ENCODE results near the gene GRK5. TPM values are rescaled to one million over a fixed set of nuclear protein-coding genes. Genes with fewer than 3 reads are reported as not detected.
"Not testable (repeated sequence)": the region's sequence is repeated elsewhere in the genome, so short reads cannot be mapped to it uniquely, and the experiment has no call there.

GRK5 gene
- total and polyA plus RNA-seq, 12 donors = 9.3 to 96.4 (median 21.5) TPM

- Histone ChIP-seq H3K9me3 (replicated peaks in 1 of 3) (no peaks in the 10 kb centered on the region), H3K27me3 (no peaks in the 10 kb centered on the region), H3K36me3 (replicated peaks in 1 of 2) (no peaks in the 10 kb centered on the region), H3K4me3 (no peak overlapping the region), H3K27ac (peak overlapping the region in 2 of 5 donors; percentile 17 to 34), H3K4me1 (replicated peaks in 1 of 2) (peaks cover 0 to 38% of the 10 kb centered on the region in 2 donors)
- DNase-seq = no peak
- intact Hi-C loops (cut with DNase I) = no loop called here
- no peak for TF ChIP-seq POLR2A (IDR thresholded peaks at IDR 0.05)
- TF ChIP-seq CTCF (IDR thresholded peaks at IDR 0.05) = no peak
- WGBS, 4 donors = 15 to 27% (median 20%) methylated on average over 3 of the region's 3 CpGs
Measured at GRCh38 chr10:119235356-119235755, 28.0 kb downstream of the GRK5 start.

- peaks cover 0 to 38% of the 10 kb centered on the region in 2 donors for H3K4me1 ChIP-seq (replicated peaks in 1 of 2)
- peak overlapping the region in 2 of 5 donors; percentile 24 to 65 for H3K27ac ChIP-seq
- intact Hi-C loops (cut with DNase I) = no loop called here
- no peaks in the 10 kb centered on the region for H3K9me3 ChIP-seq (replicated peaks in 1 of 3)
- TF ChIP-seq POLR2A (IDR thresholded peaks at IDR 0.05) (no peak), CTCF (IDR thresholded peaks at IDR 0.05) (no peak)
- 68 to 78% (median 73%) methylated on average over 6 to 8 of the region's 8 CpGs for WGBS, 4 donors
- no peak overlapping the region for H3K4me3 ChIP-seq
- DNase-seq = no peak
- no peaks in the 10 kb centered on the region for H3K27me3 ChIP-seq
- no peaks in the 10 kb centered on the region for H3K36me3 ChIP-seq (replicated peaks in 1 of 2)
Measured at GRCh38 chr10:119237722-119238436, 30.5 kb downstream of the GRK5 start.

GRCh38 chr10:119238577-119238976, 31.2 kb downstream of the GRK5 start:
- 71 to 82% (median 75%) methylated on average over 8 of the region's 8 CpGs for whole genome bisulfite sequencing, 4 donors
- H3K36me3 ChIP-seq (replicated peaks in 1 of 2) = no peaks in the 10 kb centered on the region
- H3K4me3 ChIP-seq = no peak overlapping the region
- intact Hi-C loops (cut with DNase I) = no loop called here
- no peak for TF ChIP-seq CTCF (IDR thresholded peaks at IDR 0.05)
- no peak for TF ChIP-seq POLR2A (IDR thresholded peaks at IDR 0.05)
- no peaks in the 10 kb centered on the region for H3K27me3 ChIP-seq
- no peaks in the 10 kb centered on the region for H3K9me3 ChIP-seq (replicated peaks in 1 of 3)
- H3K27ac ChIP-seq = peak overlapping the region in 2 of 5 donors; percentile 24 to 65
- DNase-seq = no peak
- H3K4me1 ChIP-seq (replicated peaks in 1 of 2) = peaks cover 0 to 37% of the 10 kb centered on the region in 2 donors

- 81 to 91% (median 84%) methylated on average over 6 of the region's 6 CpGs for WGBS, 4 donors
- H3K9me3 ChIP-seq (replicated peaks in 1 of 3); H3K27me3 ChIP-seq; intact Hi-C loops (cut with DNase I); H3K4me3 ChIP-seq; H3K36me3 ChIP-seq (replicated peaks in 1 of 2); DNase-seq: not testable (repeated sequence)
- Histone ChIP-seq H3K27ac (peak overlapping the region in 1 of 5 donors; percentile 24), H3K4me1 (replicated peaks in 1 of 2) (peaks cover 0 to 36% of the 10 kb centered on the region in 2 donors)
Measured at GRCh38 chr10:119239015-119239414, 31.6 kb downstream of the GRK5 start.

- H3K27ac ChIP-seq; intact Hi-C loops (cut with DNase I); DNase-seq; H3K9me3 ChIP-seq (replicated peaks in 1 of 3); H3K36me3 ChIP-seq (replicated peaks in 1 of 2); H3K27me3 ChIP-seq; H3K4me3 ChIP-seq: not testable (repeated sequence)
- H3K4me1 ChIP-seq (replicated peaks in 1 of 2) = peaks cover 0 to 34% of the 10 kb centered on the region in 2 donors
- WGBS, 4 donors = 93 to 99% (median 95%) methylated on average over 3 to 4 of the region's 4 CpGs
Measured at GRCh38 chr10:119239630-119240029, 32.3 kb downstream of the GRK5 start.
